ENCODE data around the gene SMC4.

The SMC4 gene

GRCh38 chr3:160481856-160482255 lies 82.4 kb downstream of the SMC4 start:
- DNase-seq: no peak

DNA sequence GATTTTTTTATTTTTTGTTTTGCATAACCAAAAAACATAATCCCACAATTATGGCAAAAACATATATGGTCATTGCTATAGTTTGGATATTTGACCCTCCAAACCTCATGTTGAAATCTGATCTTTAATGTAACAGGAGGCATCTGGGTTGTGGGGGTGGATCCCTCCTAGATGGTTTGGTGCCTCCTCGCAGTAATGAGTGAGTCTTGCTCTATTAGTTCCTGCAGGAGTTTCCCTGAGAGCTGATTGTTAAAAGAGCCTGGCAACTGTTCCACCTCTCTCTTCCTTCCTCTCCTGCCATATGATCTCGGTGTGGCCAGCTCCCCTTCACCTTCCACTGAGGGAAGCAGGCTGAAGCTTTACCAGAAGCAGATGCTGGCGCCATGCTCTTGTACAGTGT lies 83.3 kb downstream of the SMC4 start:
- no peak for DNase-seq
